Prostate gland (tissue), 2 donors: Measurements from ENCODE around the gene GARS1.

Source experiments
- CTCF ChIP-seq, 4 experiments: fragments of 200-600 bp in 2 of 4; fragments of 450-650 bp in 2 of 4; sonication (generic) in 2 of 4; IDR thresholded peaks; 1 replicate in 3 of 4; 2 replicates in 1 of 4; pipeline ENCODE4 v1.5.1; 2016 to 2019; ENCODE audit warnings: antibody characterized with exemption in 4 of 4, mild to moderate bottlenecking in 2 of 4, moderate library complexity in 2 of 4
- POLR2A ChIP-seq: fragments of 450-650 bp; IDR thresholded peaks from one replicate; pipeline ENCODE4 v1.6.1; 2016; ENCODE audit warnings: antibody characterized with exemption, mild to moderate bottlenecking

- TF ChIP-seq CTCF (IDR thresholded peaks at IDR 0.05): no peak
- no peak for TF ChIP-seq POLR2A
Measured at GRCh38 chr7:30650421-30650808, 55.7 kb downstream of the GARS1 start.
